ENCODE measurements around the gene IL17REL.

IL17REL gene

GRCh38 chr22:50046019-50046415, 33.5 kb upstream of the IL17REL start:
- DNase-seq (ENCODE audit: low read depth), result no peak

- DNase-seq (ENCODE audit: low read depth), result no peak
Measured at GRCh38 chr22:50045211-50046018, 32.9 kb upstream of the IL17REL start.

DNA sequence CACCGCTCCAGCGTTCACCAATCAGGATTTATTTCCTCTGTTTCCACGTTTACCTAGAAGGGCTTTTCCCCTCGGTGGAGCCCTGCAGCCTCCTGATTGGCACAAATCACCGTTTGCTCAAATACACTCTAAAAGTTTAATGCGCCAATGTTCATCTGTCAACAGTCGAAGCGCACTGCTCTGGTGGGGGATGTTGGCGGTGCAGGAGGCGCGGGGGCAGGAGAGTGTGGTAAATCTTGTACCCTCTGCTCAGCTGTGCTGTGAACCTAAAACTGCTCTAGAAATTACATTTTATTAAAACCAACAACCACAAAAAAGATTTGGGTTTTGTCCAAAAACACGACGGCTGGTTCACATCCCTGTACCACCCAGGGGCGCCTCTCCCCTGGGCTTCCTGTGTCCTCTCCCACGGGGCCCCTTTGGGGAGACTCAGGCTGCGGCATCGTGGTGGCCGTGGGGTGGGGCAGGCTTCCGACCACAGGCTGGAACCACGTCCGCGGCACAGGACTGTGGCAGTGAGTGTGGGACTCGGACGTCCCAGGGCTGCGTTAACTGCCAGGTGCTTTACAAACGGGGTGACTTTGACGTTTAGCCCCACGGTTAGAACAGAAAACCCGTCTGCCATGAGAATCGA, 32.0 kb upstream of the IL17REL start:
- no peak for DNase-seq (ENCODE audit: low read depth)

DNA sequence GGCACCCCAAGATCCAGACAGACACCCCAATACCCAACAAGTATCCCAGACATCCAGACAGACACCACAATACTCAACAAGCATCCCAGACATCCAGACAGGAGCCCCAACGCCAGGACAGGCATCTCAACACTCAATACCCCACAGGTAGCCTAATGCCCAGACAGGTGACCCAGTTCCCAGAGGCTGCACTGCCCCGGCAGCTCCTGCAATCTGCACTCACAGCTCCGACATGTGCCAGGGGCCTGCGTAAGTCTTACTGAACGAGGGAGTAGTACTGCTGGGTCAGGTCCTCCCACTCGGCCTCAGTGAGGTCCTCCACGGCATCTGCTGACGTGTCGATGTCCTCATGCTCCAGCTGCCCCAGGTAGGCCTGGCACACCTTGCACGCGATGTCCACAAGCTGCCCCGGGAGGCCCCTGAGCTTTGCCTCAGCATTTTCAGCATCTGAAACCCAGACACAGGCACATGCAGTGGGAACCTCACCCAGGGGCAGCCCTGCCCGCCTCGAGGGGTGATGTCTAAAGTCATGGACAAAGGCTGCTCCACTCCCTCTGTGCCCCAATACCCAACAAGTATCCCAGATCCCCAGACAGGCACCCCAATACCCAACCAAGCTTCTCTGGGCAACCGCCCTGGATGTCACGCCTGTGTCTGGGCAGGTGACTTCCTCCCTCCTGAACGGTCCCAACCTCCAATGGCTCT, 28.9 kb upstream of the IL17REL start:
- DNase-seq (ENCODE audit: low read depth), result no peak

DNA sequence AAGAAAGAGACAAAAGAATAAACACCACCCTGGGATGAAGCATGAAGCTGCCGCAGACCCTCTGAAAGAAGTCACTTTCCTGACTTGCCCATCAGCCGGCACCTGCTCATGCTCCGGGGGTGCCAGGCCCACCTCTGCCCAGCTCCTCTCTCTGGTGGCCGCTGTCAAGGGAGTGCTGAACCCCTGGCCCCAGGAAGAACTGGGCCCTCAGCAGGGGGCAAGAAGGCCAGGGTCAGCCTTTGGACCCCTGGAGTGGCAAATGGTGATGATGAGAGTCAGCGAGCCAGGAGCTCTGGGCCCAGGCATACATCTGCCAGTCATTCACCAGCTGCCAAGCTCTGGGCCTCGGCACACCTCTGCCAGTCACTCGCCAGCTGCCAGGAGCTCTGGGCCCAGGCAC, 28.2 kb upstream of the IL17REL start:
- DNase-seq (ENCODE audit: low read depth), result no peak

GRCh38 chr22:50039669-50040443, 27.3 kb upstream of the IL17REL start:
- no peak for DNase-seq (ENCODE audit: low read depth)

GRCh38 chr22:50035976-50036724, 23.6 kb upstream of the IL17REL start:
- DNase-seq (ENCODE audit: low read depth), result no peak

DNA sequence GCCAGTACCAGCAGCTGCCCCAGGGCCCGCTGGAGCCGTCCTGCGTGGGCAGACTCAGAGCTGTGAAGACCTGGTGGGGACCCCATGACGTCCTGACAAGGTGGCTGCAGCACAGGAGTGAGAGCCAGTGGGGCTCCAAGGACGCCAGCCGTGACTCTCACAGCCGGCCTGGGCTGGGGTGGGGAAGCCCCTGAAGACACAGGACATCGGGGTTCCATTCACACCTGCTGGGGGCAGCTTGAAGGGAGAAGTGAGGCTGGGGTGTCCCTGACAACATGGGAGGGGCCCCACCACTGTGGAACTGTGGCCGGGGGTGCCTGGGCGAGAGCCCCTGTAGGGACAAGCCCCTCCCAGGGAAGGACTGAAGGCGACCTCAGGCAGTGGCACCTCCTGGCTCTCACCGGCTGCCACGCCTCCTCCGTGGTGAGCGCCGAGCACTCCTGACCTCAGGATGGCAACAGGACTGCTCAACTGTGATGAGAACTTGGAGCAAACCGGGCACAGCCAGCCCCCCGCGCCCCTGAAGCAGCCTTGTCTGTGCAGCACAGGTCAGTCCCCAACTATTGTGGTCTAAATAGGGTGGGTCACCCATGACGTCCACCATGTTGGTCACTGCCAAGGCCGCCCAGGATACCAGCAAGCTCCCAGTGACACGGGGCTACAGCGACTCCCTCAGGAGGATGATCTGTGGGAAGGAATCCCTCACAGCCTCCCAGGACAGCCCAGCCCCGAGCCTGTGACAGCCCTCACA, 22.7 kb upstream of the IL17REL start:
- DNase-seq (ENCODE audit: low read depth), result no peak

DNA sequence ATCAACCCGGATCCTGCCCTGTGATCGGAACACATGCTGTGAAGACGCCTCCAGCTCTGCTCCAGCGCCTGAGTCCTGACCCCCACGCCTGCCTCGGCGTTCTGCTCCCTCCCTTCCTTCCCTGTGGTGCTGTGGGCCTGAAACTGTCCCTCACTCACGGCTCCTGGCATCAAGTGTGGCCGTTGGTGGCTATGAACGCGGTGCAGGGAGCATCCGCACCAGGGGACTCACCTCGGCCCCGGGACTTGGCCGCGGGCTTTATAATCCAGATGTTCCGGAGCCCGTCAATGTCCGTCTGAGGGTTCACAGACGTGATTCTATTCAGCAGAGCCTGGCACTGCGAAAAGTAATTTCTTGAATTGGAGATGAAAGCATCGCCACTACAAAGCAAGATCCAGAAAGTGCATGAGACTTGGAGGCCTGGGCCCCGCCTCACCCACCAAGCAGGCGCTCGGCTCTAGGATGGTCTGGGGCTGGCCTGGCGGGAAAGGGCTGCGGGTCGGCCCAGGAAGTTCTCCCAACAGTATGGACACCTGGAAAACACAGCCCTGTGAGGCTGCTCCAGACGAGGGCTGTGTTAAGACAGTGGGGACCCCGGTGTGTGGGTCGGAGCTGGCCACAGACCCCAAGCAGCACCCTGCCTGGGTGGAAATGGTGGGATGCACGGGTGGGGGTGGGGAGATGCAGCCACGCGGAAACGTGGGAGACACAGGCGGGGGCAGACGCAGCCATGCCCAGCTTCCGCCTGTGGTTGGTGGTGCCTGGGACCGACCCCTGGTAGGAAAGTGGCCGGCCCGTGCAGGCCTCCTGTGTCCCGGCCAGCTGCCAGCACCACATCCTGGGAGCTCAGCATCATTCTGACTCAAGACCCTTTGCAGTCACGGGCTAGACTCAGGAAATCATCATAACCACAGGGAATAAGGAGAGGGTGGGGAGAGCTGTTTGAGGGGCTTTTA, 21.8 kb upstream of the IL17REL start:
- no peak for DNase-seq (ENCODE audit: low read depth)

DNA sequence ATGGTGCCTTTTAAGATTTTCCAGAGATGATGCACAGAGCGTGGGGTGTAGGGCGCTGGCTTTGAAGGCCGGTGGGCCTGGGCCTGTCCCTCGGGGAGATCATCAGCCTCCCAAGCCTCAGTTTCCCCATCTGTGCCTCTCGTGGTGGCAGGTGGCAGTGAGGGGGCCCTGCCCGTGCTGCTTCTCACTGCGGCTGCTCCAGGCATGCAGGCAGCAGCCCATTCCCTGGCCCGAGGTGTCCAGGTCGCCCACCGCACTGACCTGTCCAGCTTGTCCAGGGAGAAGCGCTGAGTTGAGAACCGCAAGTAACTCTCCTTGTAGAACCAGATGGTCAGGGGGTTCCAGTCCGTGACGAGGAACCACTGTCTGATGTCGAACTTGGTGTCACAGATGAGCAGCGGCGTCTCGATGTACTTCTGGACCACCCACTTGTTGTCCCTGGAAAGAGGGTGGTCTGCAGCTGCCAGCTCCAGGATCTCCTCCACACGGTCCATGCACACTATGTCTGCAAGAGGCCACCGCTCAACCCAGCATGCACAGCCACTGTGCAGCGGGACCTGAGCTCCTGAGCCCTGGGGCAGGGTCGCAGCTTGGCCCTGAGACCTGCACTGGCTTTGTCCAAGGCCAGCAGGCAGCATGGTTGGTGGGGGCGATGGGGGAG, 20.5 kb upstream of the IL17REL start:
- DNase-seq (ENCODE audit: low read depth), result no peak

DNA sequence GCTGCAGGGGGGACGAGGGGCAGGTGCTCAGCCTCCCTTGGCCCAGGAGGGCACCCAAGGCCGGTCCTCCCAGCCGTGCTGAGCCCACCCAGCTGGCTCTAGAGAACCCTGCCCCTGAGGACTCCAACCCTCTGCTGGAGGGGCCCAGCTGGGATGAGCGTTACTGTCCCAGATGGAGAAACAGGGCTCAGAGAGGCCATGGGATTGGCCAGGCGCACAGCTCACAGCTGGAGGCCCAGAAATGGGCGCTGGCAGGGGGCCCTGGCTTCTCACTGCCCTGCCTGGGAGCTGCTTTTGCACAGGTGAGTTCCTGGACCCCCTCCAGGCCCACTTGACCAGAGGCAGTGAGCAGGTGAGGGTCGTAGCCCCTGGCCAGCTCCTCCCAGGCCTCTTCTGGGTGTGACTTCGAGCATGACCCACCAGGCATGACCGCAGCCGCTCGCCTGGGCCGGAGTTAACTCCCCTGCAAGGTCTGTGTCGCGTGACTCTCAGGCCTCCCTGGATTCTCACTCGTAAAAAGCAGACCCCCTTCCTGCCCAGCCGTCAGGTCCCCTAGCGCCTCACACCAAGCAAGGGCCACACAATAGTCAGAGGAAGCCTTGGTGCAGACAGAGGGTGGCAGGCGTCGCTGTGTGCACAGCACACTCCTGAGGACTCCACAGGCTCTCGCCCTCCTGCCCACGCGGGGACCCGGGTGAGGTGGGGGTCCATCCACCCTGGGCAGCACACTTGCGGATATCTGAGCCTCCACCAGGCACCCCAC, 19.7 kb upstream of the IL17REL start:
- no peak for DNase-seq (ENCODE audit: low read depth)

DNA sequence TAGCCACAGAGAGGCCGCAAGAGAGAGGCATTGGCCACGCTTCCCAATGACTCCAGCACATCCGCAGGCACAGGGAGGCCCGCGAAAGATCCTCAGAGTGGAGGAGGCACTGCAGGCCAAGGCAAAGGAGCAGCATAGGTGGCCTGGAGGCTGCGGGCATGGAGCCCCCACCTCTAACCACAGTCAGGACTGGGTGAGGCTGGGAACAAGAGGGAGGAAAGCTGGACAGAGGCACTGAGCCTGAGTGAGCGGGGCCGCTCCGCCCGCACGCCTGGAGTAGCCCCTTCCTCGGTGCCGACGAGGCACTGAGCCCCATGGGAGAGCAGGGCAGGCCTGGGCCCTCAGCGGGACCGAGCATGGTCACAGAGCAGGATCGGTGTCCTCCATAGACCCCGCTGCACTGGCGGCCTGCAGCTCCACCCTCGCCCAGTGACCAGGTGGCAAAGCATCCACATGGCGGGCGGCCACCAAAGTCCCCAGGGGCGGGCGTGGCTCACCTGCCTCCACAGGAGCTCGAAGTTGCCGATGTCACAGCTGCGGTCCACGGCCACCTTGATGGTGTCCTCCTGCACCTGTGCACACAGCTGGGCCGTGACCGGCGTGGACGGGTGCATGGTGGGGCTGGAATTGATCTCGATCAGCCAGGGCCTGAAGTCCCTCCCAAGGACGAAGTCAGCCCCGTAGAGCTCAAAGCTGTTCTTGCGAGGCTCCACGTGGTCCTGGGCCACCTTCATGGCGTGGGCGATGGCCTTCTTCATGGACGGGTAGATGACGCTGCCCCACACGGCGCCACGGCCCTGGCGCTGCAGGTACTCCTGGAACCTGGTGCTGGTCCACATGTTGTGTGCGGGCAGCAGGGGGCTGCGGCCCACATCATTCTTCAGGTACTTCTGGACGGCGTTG, 18.9 kb upstream of the IL17REL start:
- DNase-seq (ENCODE audit: low read depth), result no peak

DNA sequence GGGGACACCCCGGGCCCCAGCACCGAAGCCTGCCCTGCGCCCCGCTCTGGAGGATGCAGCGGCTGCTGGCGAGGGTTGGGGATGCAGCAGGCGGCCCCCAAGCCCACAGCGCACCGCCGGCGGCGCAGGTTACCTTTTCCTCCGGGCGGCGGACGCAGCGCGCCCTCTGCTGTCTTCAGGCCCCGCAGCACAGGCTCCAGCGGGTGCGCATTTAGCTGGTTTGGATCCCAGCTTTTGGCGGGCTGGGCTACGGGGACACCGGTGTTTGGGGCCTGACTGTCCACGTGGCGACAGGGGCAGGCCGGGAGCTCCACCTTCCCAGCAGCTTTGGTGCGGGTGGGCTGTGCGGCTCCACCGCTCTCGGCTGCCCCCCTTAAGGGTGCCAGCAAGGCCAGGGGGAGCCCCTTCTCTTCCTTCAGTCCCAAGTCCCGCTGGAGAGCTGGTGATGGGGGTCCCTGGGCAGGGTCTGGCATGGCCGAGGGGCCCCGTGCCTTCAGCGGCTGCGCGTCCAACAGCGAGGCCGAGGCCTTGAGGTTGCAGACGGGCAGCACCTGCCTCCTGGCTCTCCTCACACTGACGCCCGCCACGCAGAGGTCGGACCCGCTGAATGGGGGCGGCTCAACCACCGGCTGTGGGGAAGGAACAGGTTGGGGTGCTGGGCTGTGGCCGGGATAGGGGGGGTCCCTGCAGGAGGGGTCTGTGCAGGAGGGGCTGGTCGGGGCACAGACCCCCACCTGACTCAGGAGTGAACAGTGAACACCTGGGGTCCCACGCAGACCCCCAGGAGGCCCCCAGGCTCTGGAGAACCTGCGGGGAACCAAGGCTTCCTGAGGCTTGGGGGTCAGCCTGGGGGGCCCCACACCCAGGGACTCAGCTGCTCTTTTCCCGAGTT, 18.0 kb upstream of the IL17REL start:
- peak; percentile 70 for DNase-seq (ENCODE audit: low read depth)

- DNase-seq (ENCODE audit: low read depth), result no peak
Measured at GRCh38 chr22:50027639-50028537, 15.3 kb upstream of the IL17REL start.

GRCh38 chr22:50025993-50026392, 13.4 kb upstream of the IL17REL start:
- no peak for DNase-seq (ENCODE audit: low read depth)
